Measurements from ENCODE around the gene POLG. TPM values are rescaled to one million over a fixed set of nuclear protein-coding genes. Genes with fewer than 3 reads are reported as not detected.

Gene POLG
- polyA plus RNA-seq, 1 donor from 2014 or later, result 47.9 TPM

DNA sequence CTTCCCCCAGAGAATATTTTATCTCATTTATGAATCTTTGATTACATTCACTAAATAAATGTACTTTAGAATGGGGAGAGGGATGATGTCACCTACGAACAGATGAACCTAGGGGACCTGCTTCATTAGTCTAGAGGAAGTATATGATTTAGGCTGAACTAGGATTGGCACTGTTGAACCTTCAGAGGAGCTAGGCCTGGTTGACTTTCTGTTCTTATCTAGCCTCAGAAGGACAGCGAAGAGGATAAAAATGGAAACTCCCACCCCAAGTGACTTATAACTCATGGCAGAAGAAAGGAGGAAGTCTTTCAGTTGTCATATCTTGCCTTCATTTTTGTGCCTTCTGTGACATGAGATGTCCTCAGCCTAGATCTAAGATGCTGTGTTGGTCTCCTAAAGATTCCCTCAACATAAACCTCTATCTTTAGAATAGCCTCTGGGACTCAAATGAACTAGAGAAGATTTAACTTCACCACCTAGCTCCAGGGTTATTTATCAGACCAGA lies 42.6 kb downstream of the POLG start:
- no peak overlapping the region for H3K4me3 ChIP-seq (ENCODE audit: low read length)
- no peak overlapping the region for H3K27ac ChIP-seq (ENCODE audit: low read length)
- H3K36me3 ChIP-seq (ENCODE audit: insufficient read depth, low read length), result no peaks in the 10 kb centered on the region

DNA sequence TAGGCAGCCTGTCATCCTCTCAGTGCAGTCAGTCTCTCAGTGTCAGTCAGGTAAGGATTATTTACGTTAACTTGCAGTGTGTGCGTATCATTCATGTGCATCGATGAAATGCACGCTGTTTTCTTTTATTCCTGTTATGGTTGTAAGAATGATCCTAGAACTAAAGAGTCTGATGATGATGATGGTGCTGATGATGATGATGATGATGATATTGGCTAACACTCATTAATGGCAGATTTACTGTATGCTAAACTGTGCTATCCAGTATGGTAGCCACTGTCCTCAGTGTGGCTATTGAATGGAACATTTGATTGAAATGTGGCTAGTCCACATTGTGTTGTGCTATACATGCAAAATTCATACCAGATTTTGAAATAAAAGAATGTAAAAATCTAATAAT lies 51.4 kb downstream of the POLG start:
- no peaks in the 10 kb centered on the region for H3K27me3 ChIP-seq (ENCODE audit: insufficient read depth, low read depth, low read length)
- no peak overlapping the region for H3K4me2 ChIP-seq (ENCODE audit: low read length)
- H2AFZ ChIP-seq (ENCODE audit: low read depth, low read length), result no peak overlapping the region
- H3K27ac ChIP-seq (ENCODE audit: low read length), result no peak overlapping the region
- TF ChIP-seq TAF1 (IDR thresholded peaks at IDR 0.05; ENCODE audit: low read depth), result no peak
- TF ChIP-seq POLR2AphosphoS5 (IDR thresholded peaks at IDR 0.05), result no peak
- no peak for TF ChIP-seq SMC3 (conservative IDR thresholded peaks at IDR 0.05; ENCODE audit: poor library complexity)
- TF ChIP-seq EZH2 (IDR thresholded peaks at IDR 0.05; ENCODE audit: borderline replicate concordance, insufficient read depth, low read length, poor library complexity, severe bottlenecking), result no peak
- TF ChIP-seq RAD21 (conservative IDR thresholded peaks at IDR 0.05), result no peak
- TF ChIP-seq, protein P1, sequence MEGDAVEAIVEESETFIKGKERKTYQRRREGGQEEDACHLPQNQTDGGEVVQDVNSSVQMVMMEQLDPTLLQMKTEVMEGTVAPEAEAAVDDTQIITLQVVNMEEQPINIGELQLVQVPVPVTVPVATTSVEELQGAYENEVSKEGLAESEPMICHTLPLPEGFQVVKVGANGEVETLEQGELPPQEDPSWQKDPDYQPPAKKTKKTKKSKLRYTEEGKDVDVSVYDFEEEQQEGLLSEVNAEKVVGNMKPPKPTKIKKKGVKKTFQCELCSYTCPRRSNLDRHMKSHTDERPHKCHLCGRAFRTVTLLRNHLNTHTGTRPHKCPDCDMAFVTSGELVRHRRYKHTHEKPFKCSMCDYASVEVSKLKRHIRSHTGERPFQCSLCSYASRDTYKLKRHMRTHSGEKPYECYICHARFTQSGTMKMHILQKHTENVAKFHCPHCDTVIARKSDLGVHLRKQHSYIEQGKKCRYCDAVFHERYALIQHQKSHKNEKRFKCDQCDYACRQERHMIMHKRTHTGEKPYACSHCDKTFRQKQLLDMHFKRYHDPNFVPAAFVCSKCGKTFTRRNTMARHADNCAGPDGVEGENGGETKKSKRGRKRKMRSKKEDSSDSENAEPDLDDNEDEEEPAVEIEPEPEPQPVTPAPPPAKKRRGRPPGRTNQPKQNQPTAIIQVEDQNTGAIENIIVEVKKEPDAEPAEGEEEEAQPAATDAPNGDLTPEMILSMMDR (IDR thresholded peaks at IDR 0.05; ENCODE audit: poor library complexity, severe bottlenecking), result no peak
- TF ChIP-seq, protein P2, sequence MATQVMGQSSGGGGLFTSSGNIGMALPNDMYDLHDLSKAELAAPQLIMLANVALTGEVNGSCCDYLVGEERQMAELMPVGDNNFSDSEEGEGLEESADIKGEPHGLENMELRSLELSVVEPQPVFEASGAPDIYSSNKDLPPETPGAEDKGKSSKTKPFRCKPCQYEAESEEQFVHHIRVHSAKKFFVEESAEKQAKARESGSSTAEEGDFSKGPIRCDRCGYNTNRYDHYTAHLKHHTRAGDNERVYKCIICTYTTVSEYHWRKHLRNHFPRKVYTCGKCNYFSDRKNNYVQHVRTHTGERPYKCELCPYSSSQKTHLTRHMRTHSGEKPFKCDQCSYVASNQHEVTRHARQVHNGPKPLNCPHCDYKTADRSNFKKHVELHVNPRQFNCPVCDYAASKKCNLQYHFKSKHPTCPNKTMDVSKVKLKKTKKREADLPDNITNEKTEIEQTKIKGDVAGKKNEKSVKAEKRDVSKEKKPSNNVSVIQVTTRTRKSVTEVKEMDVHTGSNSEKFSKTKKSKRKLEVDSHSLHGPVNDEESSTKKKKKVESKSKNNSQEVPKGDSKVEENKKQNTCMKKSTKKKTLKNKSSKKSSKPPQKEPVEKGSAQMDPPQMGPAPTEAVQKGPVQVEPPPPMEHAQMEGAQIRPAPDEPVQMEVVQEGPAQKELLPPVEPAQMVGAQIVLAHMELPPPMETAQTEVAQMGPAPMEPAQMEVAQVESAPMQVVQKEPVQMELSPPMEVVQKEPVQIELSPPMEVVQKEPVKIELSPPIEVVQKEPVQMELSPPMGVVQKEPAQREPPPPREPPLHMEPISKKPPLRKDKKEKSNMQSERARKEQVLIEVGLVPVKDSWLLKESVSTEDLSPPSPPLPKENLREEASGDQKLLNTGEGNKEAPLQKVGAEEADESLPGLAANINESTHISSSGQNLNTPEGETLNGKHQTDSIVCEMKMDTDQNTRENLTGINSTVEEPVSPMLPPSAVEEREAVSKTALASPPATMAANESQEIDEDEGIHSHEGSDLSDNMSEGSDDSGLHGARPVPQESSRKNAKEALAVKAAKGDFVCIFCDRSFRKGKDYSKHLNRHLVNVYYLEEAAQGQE (IDR thresholded peaks at IDR 0.05; ENCODE audit: borderline replicate concordance), result no peak
- TF ChIP-seq EP300 (conservative IDR thresholded peaks at IDR 0.05; ENCODE audit: poor library complexity, severe bottlenecking), result no peak
- no peak for TF ChIP-seq MXI1 (conservative IDR thresholded peaks at IDR 0.05; ENCODE audit: poor library complexity, severe bottlenecking)
- H3K9ac ChIP-seq (ENCODE audit: low read length), result no peak overlapping the region
- no peaks in the 10 kb centered on the region for H3F3A ChIP-seq (ENCODE audit: insufficient read depth, low read length, poor library complexity, severe bottlenecking)
- H3K9me3 ChIP-seq (ENCODE audit: low read length), result no peaks in the 10 kb centered on the region
- no peaks in the 10 kb centered on the region for H3K79me2 ChIP-seq (replicated peaks; ENCODE audit: insufficient read depth, low read length)
- H4K20me1 ChIP-seq (ENCODE audit: insufficient read depth), result no peaks in the 10 kb centered on the region
- no peaks in the 10 kb centered on the region for H3K9me2 ChIP-seq (ENCODE audit: insufficient read depth, low read length)
- H3K36me3 ChIP-seq (ENCODE audit: insufficient read depth, low read length), result no peaks in the 10 kb centered on the region
- no peak overlapping the region for H3K4me3 ChIP-seq (ENCODE audit: low read length)

More for the DNA sequence above, 42.6 kb downstream of the POLG start:
- Histone ChIP-seq H4K20me1 (ENCODE audit: insufficient read depth) (no peaks in the 10 kb centered on the region), H3K27me3 (ENCODE audit: insufficient read depth, low read depth, low read length) (no peaks in the 10 kb centered on the region), H2AFZ (ENCODE audit: low read depth, low read length) (no peak overlapping the region), H3K9ac (ENCODE audit: low read length) (no peak overlapping the region), H3K9me2 (ENCODE audit: insufficient read depth, low read length) (no peaks in the 10 kb centered on the region), H3K4me2 (ENCODE audit: low read length) (no peak overlapping the region), H3K79me2 (replicated peaks; ENCODE audit: insufficient read depth, low read length) (no peaks in the 10 kb centered on the region), H3F3A (ENCODE audit: insufficient read depth, low read length, poor library complexity, severe bottlenecking) (no peaks in the 10 kb centered on the region), H3K9me3 (ENCODE audit: low read length) (no peaks in the 10 kb centered on the region)
- TF ChIP-seq RAD21 (conservative IDR thresholded peaks at IDR 0.05), result no peak
- TF ChIP-seq EZH2 (IDR thresholded peaks at IDR 0.05; ENCODE audit: borderline replicate concordance, insufficient read depth, low read length, poor library complexity, severe bottlenecking), result no peak
- TF ChIP-seq SMC3 (conservative IDR thresholded peaks at IDR 0.05; ENCODE audit: poor library complexity), result no peak
- TF ChIP-seq, protein P2 (IDR thresholded peaks at IDR 0.05; ENCODE audit: borderline replicate concordance), result no peak
- no peak for TF ChIP-seq MXI1 (conservative IDR thresholded peaks at IDR 0.05; ENCODE audit: poor library complexity, severe bottlenecking)
- no peak for TF ChIP-seq EP300 (conservative IDR thresholded peaks at IDR 0.05; ENCODE audit: poor library complexity, severe bottlenecking)
- no peak for TF ChIP-seq TAF1 (IDR thresholded peaks at IDR 0.05; ENCODE audit: low read depth)
- no peak for TF ChIP-seq POLR2AphosphoS5 (IDR thresholded peaks at IDR 0.05)
- TF ChIP-seq, protein P1 (IDR thresholded peaks at IDR 0.05; ENCODE audit: poor library complexity, severe bottlenecking), result no peak

Measured in neural cell (in vitro differentiated cells).